Stimulated activated CD8-positive, alpha-beta memory T cell treated with anti-CD3 and anti-CD28 coated beads, Interleukin-2, amount 100 ng/mL, for 1 hour (primary cell): ENCODE measurements around the gene NUP50.

Experiments
- DNase-seq, 2 donors: peaks; one replicate each; pipeline ENCODE4 v3.0.0-alpha.2; 2020; ENCODE audit warnings: low read depth in 2 of 2

The NUP50 gene

GRCh38 chr22:45230026-45230721 is 66.4 kb downstream of the NUP50 start:
- no peak for DNase-seq

GRCh38 chr22:45231293-45231692 is 67.6 kb downstream of the NUP50 start:
- DNase-seq: no peak

- no peak for DNase-seq
Observed at GRCh38 chr22:45233386-45233785, 69.7 kb downstream of the NUP50 start.

- no peak for DNase-seq
Observed at GRCh38 chr22:45233827-45234226, 70.1 kb downstream of the NUP50 start.

GRCh38 chr22:45235101-45235777 is 71.5 kb downstream of the NUP50 start:
- DNase-seq: no peak

GRCh38 chr22:45235851-45236342 is 72.2 kb downstream of the NUP50 start:
- DNase-seq: no peak

- DNase-seq: no peak
Observed at GRCh38 chr22:45237065-45237990, 73.6 kb downstream of the NUP50 start.
